Testis (tissue), 2 donors: ENCODE results near the gene GRHPR.
"Not testable (repeated sequence)": the region's sequence is repeated elsewhere in the genome, so short reads cannot be mapped to it uniquely, and the experiment has no call there.

ENCODE experiments used
- CTCF ChIP-seq, 3 experiments: fragments of 450-650 bp in 2 of 3; fragments of 200-600 bp in 1 of 3; sonication (generic) in 1 of 3; IDR thresholded peaks; one replicate each; pipeline ENCODE4 v1.5.1; 2016 to 2019; ENCODE audit warnings: antibody characterized with exemption in 3 of 3, mild to moderate bottlenecking in 2 of 3, moderate library complexity in 1 of 3
- POLR2A ChIP-seq: fragments of 450-650 bp; IDR thresholded peaks from one replicate; pipeline ENCODE4 v1.6.1; 2017; ENCODE audit warnings: antibody characterized with exemption, mild to moderate bottlenecking, moderate library complexity

- TF ChIP-seq CTCF (IDR thresholded peaks at IDR 0.05); POLR2A: not testable (repeated sequence)
Measured at GRCh38 chr9:37426431-37426830, 3.9 kb downstream of the GRHPR start.
